ENCODE results near the gene NUDCD3.

Gene NUDCD3

GRCh38 chr7:44347546-44348114 is 142.8 kb downstream of the NUDCD3 start:
- no peak for DNase-seq

- DNase-seq, result no peak
These were observed 144.4 kb downstream of the NUDCD3 start for GRCh38 chr7:44346063-44346462.

GRCh38 chr7:44341401-44341800 is 149.1 kb downstream of the NUDCD3 start:
- DNase-seq, result no peak

- no peak for DNase-seq
These were observed 151.9 kb downstream of the NUDCD3 start for GRCh38 chr7:44338600-44338999.

GRCh38 chr7:44336491-44336890 is 154.0 kb downstream of the NUDCD3 start:
- DNase-seq, result no peak

- DNase-seq, result no peak
These were observed 155.3 kb downstream of the NUDCD3 start for GRCh38 chr7:44335184-44335583.

- DNase-seq, result no peak
These were observed 155.7 kb downstream of the NUDCD3 start for GRCh38 chr7:44334734-44335097.

GRCh38 chr7:44333911-44334733 is 156.3 kb downstream of the NUDCD3 start:
- DNase-seq, result no peak

- no peak for DNase-seq
These were observed 158.8 kb downstream of the NUDCD3 start for GRCh38 chr7:44331682-44332081.

- DNase-seq, result no peak
These were observed 160.1 kb downstream of the NUDCD3 start for GRCh38 chr7:44330331-44330730.

GRCh38 chr7:44329888-44330287 is 160.6 kb downstream of the NUDCD3 start:
- no peak for DNase-seq

All from CD4-positive, alpha-beta T cell treated with Interferon alpha-2 for 1 hour (primary cell).